H1 (cell line): ENCODE results near the gene KIF5C. TPM values are rescaled to one million over a fixed set of nuclear protein-coding genes. Genes with fewer than 3 reads are reported as not detected.

ENCODE experiments used
- GABPA ChIP-seq: IDR thresholded peaks from 2 replicates; pipeline ENCODE4 v1.6.1; 2011; ENCODE audit warnings: mild to moderate bottlenecking, low read length, moderate library complexity, borderline replicate concordance; ENCODE audit not compliant: insufficient read depth
- RAD21 ChIP-seq, 2 experiments: IDR thresholded peaks in 1 of 2; conservative IDR thresholded peaks in 1 of 2; 2 replicates each; pipeline ENCODE4 v1.6.1; 2011; ENCODE audit warnings: low read depth in 2 of 2, low read length in 2 of 2, improper control_type of control experiment in 1 of 2, inconsistent platforms in 1 of 2, mild to moderate bottlenecking in 1 of 2, moderate library complexity in 1 of 2
- polyA plus RNA-seq, 7 experiments: library from polyadenylated mRNA; depleted of rRNA in 3 of 7; stranded (reverse) in 5 of 7; unstranded in 2 of 7; fragments of >200 nt in 5 of 7; fragments of 200-250 nt in 2 of 7; gene quantifications; 1 replicate in 5 of 7; 2 replicates in 1 of 7; 4 replicates in 1 of 7; pipeline versions ENCODE4 v1.2.1 to v1.2.3, GENCODE V29; 2011 to 2013; ENCODE audit warnings: missing spikeins in 2 of 7, mixed read lengths in 2 of 7
- total RNA-seq: library from RNA; stranded (reverse); fragmentation: NEBNext Ultra II Directional; extraction: Animal tissue kit (Norgen Biotek cat#: 25700); gene quantifications from 2 replicates; pipeline ENCODE4 v1.2.1, GENCODE V29; 2021

Gene KIF5C
- total and polyA plus RNA-seq, 2 of the 8 experiments (the other 6 are each of a cell fraction or from before 2014, with no cell fraction given) = 16.3 to 66.4 TPM

DNA sequence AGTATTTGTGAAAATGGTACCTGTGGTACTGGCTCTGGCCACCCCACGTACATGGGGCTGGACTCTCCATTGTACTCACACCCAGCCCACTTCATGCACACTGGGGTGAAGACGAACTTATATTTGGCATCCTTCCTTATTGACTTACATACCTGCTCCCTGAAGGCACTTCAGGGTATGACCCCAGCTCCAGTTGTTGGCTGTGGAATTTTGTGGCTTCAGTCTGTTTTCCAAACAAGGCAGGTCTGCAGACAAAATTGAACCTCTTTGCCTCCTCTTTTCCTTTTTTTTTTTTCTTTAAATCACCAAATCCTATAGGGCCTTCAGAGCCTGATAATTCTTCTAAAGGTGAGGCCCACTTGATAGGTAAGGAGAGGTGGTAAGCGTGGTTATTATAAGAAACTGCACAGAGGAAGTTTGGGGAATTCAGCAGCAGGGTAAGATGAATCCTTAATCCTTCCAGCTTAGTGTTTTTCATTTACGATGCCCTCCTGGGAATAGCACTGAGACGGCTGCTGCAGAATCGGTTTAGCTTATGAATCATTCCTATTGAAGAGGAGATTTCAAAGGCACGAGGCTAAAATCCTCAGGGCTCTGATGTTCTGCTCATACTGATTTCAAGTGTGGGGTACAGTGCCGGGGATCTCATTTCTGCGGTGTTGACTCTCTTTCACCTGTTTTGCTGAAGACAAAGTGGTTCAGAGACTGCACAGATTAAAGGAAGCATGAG, 55.2 kb downstream of the KIF5C start (continued):
- TF ChIP-seq RAD21 (IDR thresholded peaks at IDR 0.05 in 1 of 2, conservative IDR thresholded peaks at IDR 0.05 in 1 of 2; ENCODE audit: low read depth in 2 of 2, low read length in 2 of 2) = no peak
- TF ChIP-seq GABPA = no peak
